Stomach (tissue), 4 donors: ENCODE measurements around the gene HIP1.

Experiments
- CTCF ChIP-seq, 7 experiments: fragments of 450-650 bp in 4 of 7; fragments of 200-600 bp in 3 of 7; sonication (generic) in 3 of 7; IDR thresholded peaks; one replicate each; pipeline ENCODE4 v1.5.1; 2016 to 2019; ENCODE audit warnings: antibody characterized with exemption in 7 of 7, control low read depth in 2 of 7, mild to moderate bottlenecking in 1 of 7
- POLR2AphosphoS5 ChIP-seq, 3 donors: sonication (generic); formaldehyde crosslinking; IDR thresholded peaks; one replicate each; pipeline ENCODE4 v1.6.1; 2016; ENCODE audit warnings: antibody characterized with exemption in 3 of 3

DNA sequence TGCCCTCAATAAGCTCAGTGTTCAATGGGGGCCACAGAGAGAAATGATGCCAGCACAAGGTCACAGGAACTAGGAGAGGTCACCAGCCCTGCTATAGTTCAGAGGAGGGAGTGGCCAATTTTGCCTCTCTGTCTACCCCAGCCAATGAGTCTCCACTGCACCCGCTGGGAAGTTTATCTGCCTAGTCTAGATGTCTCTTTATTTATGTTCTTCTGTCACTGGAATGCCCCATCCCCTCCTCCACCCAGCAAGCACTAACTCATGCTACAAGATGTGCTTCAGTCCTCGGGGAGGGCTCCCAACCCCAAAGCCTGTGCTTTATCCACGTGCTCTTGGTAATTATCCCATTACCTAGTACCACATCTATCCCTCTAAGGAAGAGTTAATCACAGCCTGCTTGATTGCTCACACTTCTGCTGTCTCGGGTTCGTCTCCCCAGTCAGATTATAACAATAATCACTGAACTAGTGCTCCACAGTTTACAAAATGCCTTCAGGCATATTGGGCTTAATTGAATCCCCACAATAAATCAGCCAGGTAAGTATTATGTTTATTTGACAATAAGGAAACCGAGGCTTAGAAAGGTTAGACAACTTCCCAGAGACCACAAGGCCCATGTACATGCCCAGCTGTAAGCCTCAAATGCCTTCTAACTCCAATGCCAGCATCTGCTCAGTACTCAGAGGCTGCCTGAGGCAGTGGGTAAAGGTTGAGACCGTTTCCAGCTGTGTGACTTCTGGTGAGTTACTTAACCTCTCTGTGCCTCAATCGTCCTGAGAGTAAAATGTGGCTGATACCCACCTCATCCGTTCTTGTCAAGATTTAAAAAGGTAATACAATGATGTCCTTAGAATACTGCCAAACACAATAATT, 3.9 kb downstream of the HIP1 start:
- TF ChIP-seq CTCF (IDR thresholded peaks at IDR 0.05): no peak
- TF ChIP-seq POLR2AphosphoS5 (IDR thresholded peaks at IDR 0.05): no peak
